Activated CD8-positive, alpha-beta T cell treated with anti-CD3 and anti-CD28 coated beads for 36 hours (primary cell): ENCODE results near the gene PRMT6. TPM values are rescaled to one million over a fixed set of nuclear protein-coding genes. Genes with fewer than 3 reads are reported as not detected.
"Not testable (repeated sequence)": the region's sequence is repeated elsewhere in the genome, so short reads cannot be mapped to it uniquely, and the experiment has no call there.

Source experiments
- ATAC-seq: fragments of 200-7000 bp; cut with Tn5 transposase; one replicate; pipeline ENCODE4 v1.10.0; 2021; ENCODE audit warnings: mild to moderate bottlenecking, moderate library complexity
- CTCF ChIA-PET: fragments of 350-600 bp; sonication (Branson Sonifier 250); formaldehyde crosslinking; loops from one replicate; lab custom pipeline; 2021; ENCODE audit warnings: antibody characterized with exemption; lab: Charles Lee
- POLR2A ChIA-PET: fragments of 350-600 bp; sonication (Branson Sonifier 250); formaldehyde crosslinking; loops from one replicate; lab custom pipeline; 2021; ENCODE audit warnings: antibody characterized with exemption; lab: Charles Lee
- DNase-seq: peaks from one replicate; pipeline ENCODE4 v3.0.0-alpha.2; 2020
- H3K27ac Mint-ChIP-seq: one replicate; pipeline ENCODE4 v1.8.0; 2021; ENCODE audit warnings: mild to moderate bottlenecking, mixed read lengths
- H3K27me3 Mint-ChIP-seq: one replicate; pipeline ENCODE4 v1.8.0; 2021; ENCODE audit warnings: mixed read lengths
- H3K36me3 Mint-ChIP-seq: one replicate; pipeline ENCODE4 v1.8.0; 2021; ENCODE audit warnings: low read depth, mixed read lengths
- H3K4me1 Mint-ChIP-seq: one replicate; pipeline ENCODE4 v1.8.0; 2021; ENCODE audit warnings: low read depth, mixed read lengths
- H3K4me3 Mint-ChIP-seq: one replicate; pipeline ENCODE4 v1.8.0; 2021; ENCODE audit warnings: mild to moderate bottlenecking, moderate library complexity, mixed read lengths
- H3K9me3 Mint-ChIP-seq: one replicate; pipeline ENCODE4 v1.8.0; 2021; ENCODE audit warnings: mixed read lengths
- intact Hi-C: fragments of 100-400 bp; cut with micrococcal nuclease; formaldehyde crosslinking; loops from one replicate; pipeline ENCODE4 v1.10.0; 2022
- total RNA-seq, 2 experiments: library from RNA; stranded (reverse); gene quantifications; one replicate each; pipeline ENCODE4 v1.2.3, GENCODE V29; 2021
- TF ChIP-seq, protein P1 (sequence below): fragments of 200-600 bp; IDR thresholded peaks from one replicate; pipeline ENCODE4 v1.8.0; 2022; ENCODE audit warnings: antibody characterized with exemption, mild to moderate bottlenecking

The PRMT6 gene
- total RNA-seq, 2 experiments from 2014 or later = 19.4 to 20.7 TPM

DNA sequence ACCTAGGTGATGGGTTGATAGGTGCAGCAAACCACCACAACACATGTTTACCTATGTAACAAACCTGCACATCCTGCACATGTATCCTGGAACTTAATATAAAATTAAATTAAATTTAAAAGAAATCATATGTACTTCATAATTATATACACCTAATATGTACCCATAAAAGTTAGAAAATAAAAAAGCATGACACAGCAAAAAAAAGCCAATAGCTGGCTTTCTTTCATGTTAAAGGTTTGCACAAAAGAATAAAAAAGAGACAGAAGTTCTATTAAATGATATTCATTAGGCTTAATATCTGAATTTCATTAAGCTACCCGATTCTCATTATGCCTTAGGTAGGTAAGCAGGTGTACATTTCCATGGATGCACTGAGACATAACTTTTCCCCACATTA, 5.2 kb upstream of the PRMT6 start:
- intact Hi-C loops = no loop called here
- peaks cover under 1% of the 10 kb centered on the region for H3K36me3 Mint-ChIP-seq
- no peak overlapping the region for H3K27ac Mint-ChIP-seq
- CTCF ChIA-PET = no interaction called here
- peaks cover 2% of the 10 kb centered on the region for H3K9me3 Mint-ChIP-seq
- POLR2A ChIA-PET = no interaction called here
- no peak for DNase-seq
- peaks cover under 1% of the 10 kb centered on the region for H3K4me1 Mint-ChIP-seq
- TF ChIP-seq, protein P1, sequence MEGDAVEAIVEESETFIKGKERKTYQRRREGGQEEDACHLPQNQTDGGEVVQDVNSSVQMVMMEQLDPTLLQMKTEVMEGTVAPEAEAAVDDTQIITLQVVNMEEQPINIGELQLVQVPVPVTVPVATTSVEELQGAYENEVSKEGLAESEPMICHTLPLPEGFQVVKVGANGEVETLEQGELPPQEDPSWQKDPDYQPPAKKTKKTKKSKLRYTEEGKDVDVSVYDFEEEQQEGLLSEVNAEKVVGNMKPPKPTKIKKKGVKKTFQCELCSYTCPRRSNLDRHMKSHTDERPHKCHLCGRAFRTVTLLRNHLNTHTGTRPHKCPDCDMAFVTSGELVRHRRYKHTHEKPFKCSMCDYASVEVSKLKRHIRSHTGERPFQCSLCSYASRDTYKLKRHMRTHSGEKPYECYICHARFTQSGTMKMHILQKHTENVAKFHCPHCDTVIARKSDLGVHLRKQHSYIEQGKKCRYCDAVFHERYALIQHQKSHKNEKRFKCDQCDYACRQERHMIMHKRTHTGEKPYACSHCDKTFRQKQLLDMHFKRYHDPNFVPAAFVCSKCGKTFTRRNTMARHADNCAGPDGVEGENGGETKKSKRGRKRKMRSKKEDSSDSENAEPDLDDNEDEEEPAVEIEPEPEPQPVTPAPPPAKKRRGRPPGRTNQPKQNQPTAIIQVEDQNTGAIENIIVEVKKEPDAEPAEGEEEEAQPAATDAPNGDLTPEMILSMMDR = no peak
- ATAC-seq = no peak
- H3K27me3 Mint-ChIP-seq = peaks cover 13% of the 10 kb centered on the region
- no peak overlapping the region for H3K4me3 Mint-ChIP-seq

DNA sequence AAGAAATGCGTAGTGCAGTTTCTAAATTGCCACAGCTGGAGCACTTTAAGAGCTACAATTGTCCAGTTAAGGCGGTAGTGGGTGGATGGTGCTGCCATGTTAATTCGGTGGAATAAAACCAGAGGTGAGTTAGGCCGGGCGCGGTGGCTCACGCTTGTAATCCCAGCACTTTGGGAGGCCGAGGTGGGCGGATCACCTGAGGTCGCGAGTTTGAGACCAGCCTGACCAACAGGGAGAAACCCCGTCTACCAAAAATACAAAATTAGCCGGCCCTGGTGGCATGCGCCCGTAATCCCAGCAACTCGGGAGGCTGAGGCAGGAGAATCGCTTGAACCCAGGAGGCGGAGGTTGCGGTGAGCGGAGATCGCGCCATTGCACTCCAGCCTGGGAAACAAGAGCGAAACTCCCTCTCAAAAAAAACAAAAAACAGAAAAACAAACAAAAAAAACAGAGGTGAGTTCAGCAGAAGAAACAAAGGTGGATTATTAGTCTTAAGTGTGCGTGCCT, 502 bp upstream of the PRMT6 start:
- ChIA-PET CTCF (interaction anchor here (1.2 to 1.5 kb wide), 2 partner anchors 8 to 20 kb away, joined by 3 to 7 read pairs; no protein-coding TSS in a partner anchor), POLR2A (interaction anchor here (0.9 kb wide), 1 partner anchor 13 kb away, joined by 3 read pairs; no protein-coding TSS in a partner anchor)
- peak overlapping the region; percentile 95 for H3K4me3 Mint-ChIP-seq
- H3K9me3 Mint-ChIP-seq, ATAC-seq, H3K27me3 Mint-ChIP-seq, DNase-seq: not testable (repeated sequence)
- intact Hi-C loops = loop anchor here (5.0 kb wide), 1 partner anchor 86 kb away; the partner anchor contains the start of gene NTNG1
- H3K36me3 Mint-ChIP-seq = peaks cover 30% of the 10 kb centered on the region
- peak overlapping the region; percentile 96 for H3K27ac Mint-ChIP-seq
- H3K4me1 Mint-ChIP-seq = peaks cover 22% of the 10 kb centered on the region

DNA sequence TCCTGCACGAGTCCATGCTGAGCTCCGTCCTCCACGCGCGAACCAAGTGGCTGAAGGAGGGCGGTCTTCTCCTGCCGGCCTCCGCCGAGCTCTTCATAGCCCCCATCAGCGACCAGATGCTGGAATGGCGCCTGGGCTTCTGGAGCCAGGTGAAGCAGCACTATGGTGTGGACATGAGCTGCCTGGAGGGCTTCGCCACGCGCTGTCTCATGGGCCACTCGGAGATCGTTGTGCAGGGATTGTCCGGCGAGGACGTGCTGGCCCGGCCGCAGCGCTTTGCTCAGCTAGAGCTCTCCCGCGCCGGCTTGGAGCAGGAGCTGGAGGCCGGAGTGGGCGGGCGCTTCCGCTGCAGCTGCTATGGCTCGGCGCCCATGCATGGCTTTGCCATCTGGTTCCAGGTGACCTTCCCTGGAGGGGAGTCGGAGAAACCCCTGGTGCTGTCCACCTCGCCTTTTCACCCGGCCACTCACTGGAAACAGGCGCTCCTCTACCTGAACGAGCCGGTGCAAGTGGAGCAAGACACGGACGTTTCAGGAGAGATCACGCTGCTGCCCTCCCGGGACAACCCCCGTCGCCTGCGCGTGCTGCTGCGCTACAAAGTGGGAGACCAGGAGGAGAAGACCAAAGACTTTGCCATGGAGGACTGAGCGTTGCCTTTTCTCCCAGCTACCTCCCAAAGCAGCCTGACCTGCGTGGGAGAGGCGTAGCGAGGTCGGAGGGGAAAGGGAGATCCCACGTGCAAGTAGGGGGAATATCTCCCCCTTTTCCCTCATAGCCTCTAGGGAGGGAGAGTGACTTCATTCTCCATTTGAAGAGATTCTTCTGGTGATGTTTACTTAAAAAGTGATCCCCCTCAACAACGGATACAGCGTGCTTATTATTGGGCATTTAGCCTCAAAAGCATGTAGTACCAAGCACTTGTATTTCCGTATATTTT, 991 bp downstream of the PRMT6 start:
- Mint-ChIP-seq H3K9me3 (no peaks in the 10 kb centered on the region), H3K27ac (peak overlapping the region; percentile 96), H3K27me3 (no peaks in the 10 kb centered on the region), H3K4me3 (peak overlapping the region; percentile 95), H3K36me3 (peaks cover 37% of the 10 kb centered on the region), H3K4me1 (peaks cover 22% of the 10 kb centered on the region)
- TF ChIP-seq, protein P1 = no peak
- ATAC-seq = peak; percentile 60
- intact Hi-C loops = loop anchor here (5.0 kb wide), 1 partner anchor 85 kb away; the partner anchor contains the start of gene NTNG1
- CTCF ChIA-PET = interaction anchor here (1.2 to 1.5 kb wide), 2 partner anchors 10 to 19 kb away, joined by 3 to 7 read pairs; no protein-coding TSS in a partner anchor
- POLR2A ChIA-PET = interaction anchor here (1.0 kb wide), 1 partner anchor 9 kb away, joined by 5 read pairs; no protein-coding TSS in a partner anchor
- DNase-seq = peak; percentile 63

DNA sequence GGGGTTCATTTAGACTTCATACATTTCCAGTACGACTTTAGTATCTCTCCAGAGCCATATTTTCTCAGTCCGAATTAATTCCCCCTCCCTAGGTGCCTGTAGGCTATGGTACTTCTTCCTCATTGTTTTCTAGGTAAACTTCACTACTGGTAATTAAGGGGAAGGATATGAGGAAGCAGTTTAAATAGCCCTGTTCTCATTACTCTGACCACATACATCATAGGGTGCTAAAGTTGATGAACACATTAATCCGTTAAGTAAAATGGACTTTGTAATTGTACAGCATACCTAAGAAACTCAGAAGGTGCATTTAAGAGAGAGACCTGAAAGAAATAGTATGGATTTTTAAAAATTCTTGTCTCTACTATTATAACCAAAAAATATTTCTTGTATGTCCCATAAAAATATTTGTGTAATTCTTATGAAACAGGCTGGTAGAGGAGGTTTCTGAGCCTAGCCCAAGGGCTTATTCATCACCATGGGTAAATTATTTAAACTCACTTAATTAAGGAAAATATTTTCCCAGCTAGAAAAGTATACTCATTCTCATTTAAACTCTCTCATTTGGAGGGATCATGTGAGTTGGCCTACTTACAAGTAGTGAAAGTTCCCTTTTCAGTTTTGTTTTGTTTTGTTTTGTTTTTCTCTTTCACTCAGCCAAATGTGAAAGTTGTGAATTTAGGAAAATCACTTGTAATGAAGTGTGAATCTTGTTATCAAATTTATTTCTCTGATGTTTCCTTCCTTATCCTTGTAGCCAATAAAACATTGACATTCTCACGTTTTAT, 2.0 kb downstream of the PRMT6 start:
- TF ChIP-seq, protein P1 = no peak
- ChIA-PET CTCF (no interaction called here), POLR2A (no interaction called here)
- Mint-ChIP-seq H3K9me3 (no peaks in the 10 kb centered on the region), H3K4me1 (peaks cover 22% of the 10 kb centered on the region), H3K36me3 (peaks cover 37% of the 10 kb centered on the region), H3K27me3 (no peaks in the 10 kb centered on the region), H3K27ac (peak overlapping the region; percentile 96), H3K4me3 (peak overlapping the region; percentile 95)
- DNase-seq = no peak
- ATAC-seq = no peak
- intact Hi-C loops = loop anchor here (5.0 kb wide), 1 partner anchor 84 kb away; the partner anchor contains the start of gene NTNG1

DNA sequence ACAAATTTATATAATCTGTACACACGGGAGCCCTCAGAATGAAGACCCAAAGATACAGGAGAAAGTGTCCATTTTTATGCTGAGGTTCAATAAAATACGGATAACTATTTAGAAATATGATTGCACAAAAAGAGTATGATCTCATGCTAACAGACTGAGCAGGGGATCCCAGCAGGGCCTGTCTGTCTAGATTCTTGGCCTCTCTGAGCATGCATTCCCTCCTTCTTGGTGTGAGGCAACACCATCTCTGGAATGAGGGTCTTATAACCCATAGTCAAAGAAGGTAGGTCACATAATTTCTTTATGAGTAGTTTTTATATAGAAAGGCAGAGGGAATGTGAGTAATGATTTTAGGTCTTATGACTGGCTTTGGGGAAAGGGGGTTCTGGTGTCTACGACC, 5.4 kb downstream of the PRMT6 start:
- POLR2A ChIA-PET = no interaction called here
- Mint-ChIP-seq H3K4me1 (peaks cover 20% of the 10 kb centered on the region), H3K27me3 (no peaks in the 10 kb centered on the region), H3K36me3 (peaks cover 33% of the 10 kb centered on the region), H3K9me3 (no peaks in the 10 kb centered on the region), H3K4me3 (no peak overlapping the region), H3K27ac (no peak overlapping the region)
- intact Hi-C loops = no loop called here
- TF ChIP-seq, protein P1 = no peak
- ATAC-seq = no peak
- no peak for DNase-seq
- CTCF ChIA-PET = no interaction called here
